Endothelial cell of umbilical vein (primary cell): ENCODE data around the gene ENOX2. TPM values are rescaled to one million over a fixed set of nuclear protein-coding genes. Genes with fewer than 3 reads are reported as not detected.

Experiments used
- BruUV-seq: library from RNA; stranded (reverse); fragments of 400-500 nt; replicated peaks from 2 replicates; lab custom pipeline; 2021; lab: Mats Ljungman, UMichigan
- CTCF ChIA-PET: fragments of 300-600, 350-600 bp; sonication (Branson Sonifier 250); formaldehyde crosslinking; loops from one replicate; lab custom pipeline; 2021; ENCODE audit warnings: antibody characterized with exemption, inconsistent platforms; lab: Charles Lee
- POLR2A ChIA-PET: fragments of 300-600, 350-600 bp; sonication (Branson Sonifier 250); formaldehyde crosslinking; loops from one replicate; lab custom pipeline; 2021; ENCODE audit warnings: antibody characterized with exemption, inconsistent platforms; lab: Charles Lee
- DNase-seq: peaks from one replicate; pipeline ENCODE4 v3.0.0-alpha.2; 2011; ENCODE audit warnings: low read depth, low spot score
- FAIRE-seq: peaks from 2 replicates; lab custom pipeline; 2011; peaks lifted over from hg19 to GRCh38; lab: Jason Lieb, UNC
- H2AFZ ChIP-seq: 2 replicates; pipeline ENCODE4 v1.6.0; 2012; ENCODE audit warnings: low read depth, low read length, control low read depth, inconsistent platforms
- H3K27ac ChIP-seq: 2 replicates; pipeline ENCODE4 v1.5.1; 2011; ENCODE audit warnings: low read depth, mild to moderate bottlenecking, control low read depth, low read length, moderate library complexity; ENCODE audit not compliant: insufficient read depth
- H3K27me3 ChIP-seq, 2 experiments: 2 replicates each; pipeline versions ENCODE4 v1.6.0 to v1.6.1; 2011; ENCODE audit warnings: low read length in 2 of 2, mixed read lengths in 1 of 2; ENCODE audit not compliant: control insufficient read depth in 2 of 2, insufficient read depth in 2 of 2
- H3K36me3 ChIP-seq, 2 experiments: 2 replicates in 1 of 2; 3 replicates in 1 of 2; pipeline ENCODE4 v1.5.1; 2011; ENCODE audit warnings: low read length in 2 of 2, mild to moderate bottlenecking in 1 of 2, moderate library complexity in 1 of 2; ENCODE audit not compliant: control insufficient read depth in 2 of 2, insufficient read depth in 2 of 2; ENCODE audit errors: extremely low read depth in 1 of 2
- H3K4me1 ChIP-seq: 3 replicates; pipeline ENCODE4 v1.5.1; 2011; ENCODE audit warnings: mild to moderate bottlenecking, low read length; ENCODE audit not compliant: control insufficient read depth, insufficient read depth; ENCODE audit errors: extremely low read depth
- H3K4me2 ChIP-seq: 2 replicates; pipeline ENCODE4 v1.6.1; 2011; ENCODE audit warnings: low read length, control low read depth, mixed read lengths; ENCODE audit not compliant: insufficient read depth
- H3K4me3 ChIP-seq, 3 experiments: fragments of 200-600 bp in 1 of 3; sonication (generic), shearing (Covaris generic) in 1 of 3; replicated peaks in 1 of 3; 2 replicates each; pipeline ENCODE4 v1.5.1; 2011 to 2016; ENCODE audit warnings: control low read depth in 3 of 3, low read length in 3 of 3, mild to moderate bottlenecking in 2 of 3, inconsistent platforms in 1 of 3, low read depth in 1 of 3, moderate library complexity in 1 of 3; ENCODE audit not compliant: insufficient read depth in 1 of 3
- H3K79me2 ChIP-seq: 2 replicates; pipeline ENCODE4 v1.6.0; 2012; ENCODE audit warnings: low read length, inconsistent platforms; ENCODE audit not compliant: control insufficient read depth, insufficient read depth
- H3K9ac ChIP-seq: replicated peaks from 2 replicates; pipeline ENCODE3; 2011; ENCODE audit warnings: low read length, control low read depth; ENCODE audit not compliant: insufficient read depth; ENCODE audit errors: extremely low read depth
- H3K9me1 ChIP-seq: replicated peaks from 3 replicates; pipeline ENCODE4 v1.6.0; 2011; ENCODE audit warnings: mild to moderate bottlenecking, low read length; ENCODE audit not compliant: control insufficient read depth, insufficient read depth; ENCODE audit errors: extremely low read depth
- H3K9me3 ChIP-seq: replicated peaks from 2 replicates; pipeline ENCODE4 v1.5.1; 2012; ENCODE audit warnings: low read length, inconsistent platforms; ENCODE audit not compliant: control insufficient read depth, insufficient read depth
- H4K20me1 ChIP-seq: replicated peaks from 2 replicates; pipeline ENCODE3; 2011; ENCODE audit warnings: mild to moderate bottlenecking, low read length; ENCODE audit not compliant: control insufficient read depth, insufficient read depth; ENCODE audit errors: extremely low read depth
- EZH2 ChIP-seq: IDR thresholded peaks from 2 replicates; pipeline ENCODE4 v1.6.1; 2012; ENCODE audit warnings: borderline replicate concordance, low read depth, mild to moderate bottlenecking, moderate library complexity, low read length, inconsistent platforms; ENCODE audit not compliant: severe bottlenecking
- FOS ChIP-seq: IDR thresholded peaks from 2 replicates; pipeline ENCODE4 v1.6.1; 2011; ENCODE audit warnings: mild to moderate bottlenecking, low read length, moderate library complexity, borderline replicate concordance; ENCODE audit not compliant: insufficient read depth
- GATA2 ChIP-seq: IDR thresholded peaks from 2 replicates; pipeline ENCODE4 v1.7.0; 2011; ENCODE audit warnings: low read depth, mild to moderate bottlenecking, moderate library complexity, mixed read lengths, low read length; ENCODE audit not compliant: insufficient read length, insufficient read depth
- JUN ChIP-seq: IDR thresholded peaks from 2 replicates; pipeline ENCODE4 v1.6.1; 2011; ENCODE audit warnings: borderline replicate concordance, low read depth; ENCODE audit not compliant: insufficient read length, insufficient read depth
- MYC ChIP-seq: IDR thresholded peaks from one replicate; pipeline ENCODE4 v1.6.1; 2011; ENCODE audit warnings: mild to moderate bottlenecking, low read depth, low read length
- POLR2A ChIP-seq: IDR thresholded peaks from 2 replicates; pipeline ENCODE4 v1.6.1; 2012; ENCODE audit warnings: low read depth, mild to moderate bottlenecking, control low read depth, low read length
- POLR2AphosphoS5 ChIP-seq: IDR thresholded peaks from 2 replicates; pipeline ENCODE4 v1.6.1; 2012; ENCODE audit warnings: low read depth, mild to moderate bottlenecking, control low read depth, low read length, moderate library complexity; ENCODE audit not compliant: insufficient read depth
- dilution Hi-C: fragments of 300-500 bp; cut with MboI; formaldehyde crosslinking; loops from one replicate; pipeline ENCODE4 v1.15.0; 2019; ENCODE audit warnings: low sequenced_read_pairs; ENCODE audit not compliant: extremely low pct_ligation_motif_present
- intact Hi-C: fragments of 100-400 bp; cut with micrococcal nuclease; formaldehyde crosslinking; loops from one replicate; pipeline ENCODE4 v1.10.0; 2022
- polyA plus RNA-seq, 4 experiments: library from polyadenylated mRNA; depleted of rRNA in 3 of 4; stranded (reverse) in 3 of 4; unstranded in 1 of 4; fragments of >200 nt; gene quantifications; 2 replicates each; pipeline versions ENCODE4 v1.2.1 to v1.2.3, GENCODE V29; 2011 to 2012; ENCODE audit warnings: missing spikeins in 1 of 4
- total RNA-seq: library from RNA; stranded (reverse); gene quantifications from 2 replicates; pipeline ENCODE4 v1.2.3, GENCODE V29; 2021
- TF ChIP-seq, protein P1 (sequence below): IDR thresholded peaks from 2 replicates; pipeline ENCODE4 v1.6.1; 2011; ENCODE audit not compliant: insufficient read depth, insufficient read length
- TF ChIP-seq, protein P2 (sequence below), 2 donors: IDR thresholded peaks; 1 replicate in 1 of 2; 2 replicates in 1 of 2; pipeline ENCODE4 v1.5.1; 2011; ENCODE audit warnings: low read length in 2 of 2, mild to moderate bottlenecking in 2 of 2, moderate library complexity in 2 of 2, control low read depth in 1 of 2, inconsistent platforms in 1 of 2, low read depth in 1 of 2; ENCODE audit not compliant: insufficient read depth in 1 of 2; ENCODE audit errors: extremely low read depth in 1 of 2

Gene ENOX2
- total and polyA plus RNA-seq, 2 donors (not counting 3 experiments of a cell fraction or from before 2014, with no cell fraction given) = 5.5 to 13.1 TPM

DNA sequence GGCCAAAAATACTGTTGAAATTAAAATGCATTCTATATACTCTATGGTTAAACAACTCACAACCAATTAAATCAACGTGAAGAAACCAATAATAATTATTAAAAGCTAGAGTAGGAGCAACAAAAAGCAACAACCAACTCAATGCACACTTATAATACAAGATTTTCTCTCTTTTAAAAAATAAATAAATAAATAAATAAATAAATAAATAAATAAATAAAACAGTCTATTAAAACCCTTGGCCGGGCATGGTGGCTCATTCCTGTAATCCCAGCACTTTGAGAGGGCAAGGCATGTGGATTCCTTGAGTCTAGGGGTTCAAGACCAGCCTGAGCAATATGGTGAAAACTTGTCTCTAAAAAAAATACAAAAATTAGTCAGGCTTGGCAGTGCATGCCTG is 62.7 kb downstream of the ENOX2 start:
- TF ChIP-seq POLR2AphosphoS5 = no peak
- TF ChIP-seq JUN = no peak
- TF ChIP-seq, protein P1, sequence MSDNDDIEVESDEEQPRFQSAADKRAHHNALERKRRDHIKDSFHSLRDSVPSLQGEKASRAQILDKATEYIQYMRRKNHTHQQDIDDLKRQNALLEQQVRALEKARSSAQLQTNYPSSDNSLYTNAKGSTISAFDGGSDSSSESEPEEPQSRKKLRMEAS = no peak
- TF ChIP-seq, protein P2, sequence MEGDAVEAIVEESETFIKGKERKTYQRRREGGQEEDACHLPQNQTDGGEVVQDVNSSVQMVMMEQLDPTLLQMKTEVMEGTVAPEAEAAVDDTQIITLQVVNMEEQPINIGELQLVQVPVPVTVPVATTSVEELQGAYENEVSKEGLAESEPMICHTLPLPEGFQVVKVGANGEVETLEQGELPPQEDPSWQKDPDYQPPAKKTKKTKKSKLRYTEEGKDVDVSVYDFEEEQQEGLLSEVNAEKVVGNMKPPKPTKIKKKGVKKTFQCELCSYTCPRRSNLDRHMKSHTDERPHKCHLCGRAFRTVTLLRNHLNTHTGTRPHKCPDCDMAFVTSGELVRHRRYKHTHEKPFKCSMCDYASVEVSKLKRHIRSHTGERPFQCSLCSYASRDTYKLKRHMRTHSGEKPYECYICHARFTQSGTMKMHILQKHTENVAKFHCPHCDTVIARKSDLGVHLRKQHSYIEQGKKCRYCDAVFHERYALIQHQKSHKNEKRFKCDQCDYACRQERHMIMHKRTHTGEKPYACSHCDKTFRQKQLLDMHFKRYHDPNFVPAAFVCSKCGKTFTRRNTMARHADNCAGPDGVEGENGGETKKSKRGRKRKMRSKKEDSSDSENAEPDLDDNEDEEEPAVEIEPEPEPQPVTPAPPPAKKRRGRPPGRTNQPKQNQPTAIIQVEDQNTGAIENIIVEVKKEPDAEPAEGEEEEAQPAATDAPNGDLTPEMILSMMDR (IDR thresholded peaks at IDR 0.05; ENCODE audit: extremely low read depth in 1 of 2, insufficient read depth in 1 of 2, low read depth in 1 of 2, low read length in 2 of 2) = no peak
- TF ChIP-seq GATA2 = no peak
- no peak for TF ChIP-seq POLR2A
- no peak for TF ChIP-seq FOS
- no peak for TF ChIP-seq MYC
- no peak for TF ChIP-seq EZH2
- POLR2A ChIA-PET = no interaction called here
- DNase-seq = no peak
- dilution Hi-C loops = no loop called here
- CTCF ChIA-PET = no interaction called here
- Histone ChIP-seq H3K79me2 (no peaks in the 10 kb centered on the region), H4K20me1 (no peaks in the 10 kb centered on the region), H3K9me3 (no peaks in the 10 kb centered on the region), H3K4me2 (no peak overlapping the region), H3K27ac (no peak overlapping the region), H3K9ac (no peak overlapping the region), H3K36me3 (no peaks in the 10 kb centered on the region), H3K27me3 (no peaks in the 10 kb centered on the region), H3K4me3 (no peak overlapping the region), H3K4me1 (no peaks in the 10 kb centered on the region), H3K9me1 (no peaks in the 10 kb centered on the region), H2AFZ (no peak overlapping the region)
- no peak for FAIRE-seq
- intact Hi-C loops = no loop called here
- no TSS peak for BruUV-seq
